HG03378 (cell line): ENCODE measurements around the gene AFF4.

Experiments
- ATAC-seq: cut with Tn5 transposase; IDR thresholded peaks from one replicate; pipeline ENCODE4 v1.9.1; 2021; ENCODE audit warnings: mild to moderate bottlenecking, moderate library complexity; ENCODE audit not compliant: unreplicated experiment

The AFF4 gene

DNA sequence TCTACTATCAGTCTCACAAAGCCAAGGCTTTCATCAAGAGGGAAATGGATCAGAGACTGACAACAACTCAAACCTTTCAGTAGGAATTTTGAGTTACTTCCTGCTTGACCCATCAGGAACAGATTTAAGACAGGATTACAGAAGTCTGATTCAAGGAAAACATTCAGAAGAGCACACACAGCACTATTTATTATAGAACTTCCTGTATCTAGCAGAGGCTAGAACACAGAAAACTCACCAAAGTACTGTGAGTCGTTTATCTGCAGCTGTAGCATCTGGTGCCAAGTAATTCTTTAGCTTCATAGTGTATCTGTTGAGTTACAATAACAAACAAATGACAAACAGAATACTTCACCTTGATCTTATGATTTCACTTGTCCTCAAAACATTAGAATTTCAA is 76.2 kb downstream of the AFF4 start:
- ATAC-seq, result no peak

DNA sequence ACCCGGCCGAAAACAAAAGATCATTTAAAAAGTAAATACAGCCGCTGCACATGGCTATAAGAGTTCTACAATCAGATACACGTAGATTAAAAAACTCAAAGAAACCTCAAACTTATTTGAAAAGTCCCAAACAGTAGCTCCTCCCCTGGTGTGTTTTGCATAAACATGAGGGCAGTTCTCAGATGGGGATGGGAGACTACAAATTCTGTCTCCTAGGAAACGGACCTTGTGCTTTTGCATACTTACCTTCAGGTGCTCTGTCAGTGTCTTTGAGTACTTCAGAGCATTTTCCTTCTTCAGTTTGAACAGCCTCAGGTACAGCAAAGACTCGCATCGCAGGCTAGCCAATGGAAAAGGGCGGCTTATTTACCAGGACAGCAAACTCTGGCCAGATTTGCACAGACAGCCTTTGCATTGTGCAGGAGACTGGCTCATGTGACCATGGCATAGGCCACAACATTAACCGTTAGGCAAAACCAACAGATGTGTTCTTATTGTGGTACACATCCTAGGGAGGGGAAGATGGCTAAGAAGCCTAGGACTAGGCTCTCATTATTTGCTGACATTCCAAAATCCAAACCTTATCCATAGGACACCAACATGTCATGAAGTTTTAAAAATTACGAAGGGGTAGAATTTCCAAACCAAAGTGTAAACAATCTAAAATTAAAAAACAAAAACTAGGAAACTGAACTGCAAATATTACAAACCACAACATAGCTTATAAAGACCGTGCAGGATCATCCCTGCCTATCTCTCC is 77.2 kb downstream of the AFF4 start:
- no peak for ATAC-seq

DNA sequence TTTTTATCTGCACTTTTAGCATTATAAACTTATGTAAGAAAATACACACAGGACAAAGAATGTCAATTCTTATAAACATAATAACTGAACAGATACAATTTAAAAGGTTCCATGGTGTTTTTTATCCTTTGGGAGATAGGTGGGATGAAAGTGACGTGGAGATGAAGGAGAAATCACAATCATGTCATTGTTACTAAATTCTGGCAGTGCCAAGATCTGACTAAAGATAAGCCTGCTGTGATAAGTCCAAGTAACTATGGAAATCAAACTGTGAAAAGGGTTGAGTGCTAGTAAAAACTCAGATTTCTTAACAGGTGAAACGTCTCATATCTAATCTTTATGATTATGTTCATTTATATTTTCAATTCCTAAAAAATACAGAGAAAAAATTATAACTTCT is 78.9 kb downstream of the AFF4 start:
- ATAC-seq, result no peak

DNA sequence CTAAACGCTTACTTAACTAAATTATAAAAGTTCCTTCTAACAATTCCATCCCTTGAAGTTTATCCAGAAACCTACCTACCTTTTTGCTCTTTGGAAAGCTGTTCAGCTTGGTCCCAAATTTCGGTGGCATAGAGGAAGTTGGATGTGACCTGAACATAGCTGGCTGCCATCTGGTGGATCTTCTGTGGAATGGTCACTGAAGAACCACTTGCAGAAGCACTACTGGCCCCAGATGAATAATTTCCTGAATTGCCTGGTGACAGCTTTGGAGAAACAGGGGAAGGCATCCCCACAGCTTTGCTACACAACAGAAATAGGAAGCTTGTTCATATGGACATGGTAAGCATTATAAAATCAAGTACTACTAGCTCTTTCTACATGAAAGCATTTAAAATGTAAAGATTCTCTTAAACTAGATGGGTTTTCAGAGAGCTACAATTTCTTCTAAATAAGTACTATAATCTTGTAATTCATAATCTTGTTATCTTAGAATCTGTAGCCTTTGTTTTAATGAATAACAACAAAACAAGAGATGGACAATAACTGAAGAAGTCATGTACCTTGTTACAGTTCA is 80.1 kb downstream of the AFF4 start:
- no peak for ATAC-seq

DNA sequence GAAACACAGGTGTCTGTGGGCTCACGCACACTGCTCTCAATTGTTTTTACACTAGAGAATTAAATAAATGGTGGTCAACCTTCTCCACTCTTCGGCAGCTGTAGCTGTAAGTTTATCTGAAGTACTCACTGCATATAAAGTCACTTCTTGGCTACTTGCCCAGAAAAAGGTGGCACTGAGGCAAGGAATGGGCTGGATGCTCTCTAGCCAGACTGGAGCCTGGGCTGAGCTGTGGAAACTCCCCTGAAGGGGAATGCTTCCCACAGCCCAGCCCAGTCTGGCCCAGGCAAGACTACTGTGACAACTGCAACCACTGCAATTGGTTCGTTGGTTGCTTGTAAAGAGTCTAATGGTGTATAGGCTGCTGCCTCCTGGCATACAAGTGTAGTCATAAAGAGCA is 85.5 kb downstream of the AFF4 start:
- ATAC-seq, result no peak

DNA sequence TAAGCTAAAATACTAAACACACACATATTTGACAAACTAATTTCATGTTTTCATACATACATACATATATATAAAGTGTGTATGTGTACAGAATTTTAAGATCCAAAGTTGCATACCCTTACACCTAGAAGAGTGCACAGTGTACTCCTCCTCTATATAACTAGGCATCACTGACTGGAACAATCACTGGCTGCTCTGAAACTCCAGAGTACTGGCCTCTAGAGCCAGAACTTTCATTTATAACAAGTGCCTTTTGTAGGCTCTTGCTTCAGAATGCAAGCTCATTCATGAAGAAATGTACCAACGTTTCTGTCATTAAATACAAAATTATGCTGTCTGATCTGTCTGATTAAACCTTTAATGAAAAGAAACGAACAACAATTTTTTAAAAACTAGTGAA is 86.0 kb downstream of the AFF4 start:
- no peak for ATAC-seq

DNA sequence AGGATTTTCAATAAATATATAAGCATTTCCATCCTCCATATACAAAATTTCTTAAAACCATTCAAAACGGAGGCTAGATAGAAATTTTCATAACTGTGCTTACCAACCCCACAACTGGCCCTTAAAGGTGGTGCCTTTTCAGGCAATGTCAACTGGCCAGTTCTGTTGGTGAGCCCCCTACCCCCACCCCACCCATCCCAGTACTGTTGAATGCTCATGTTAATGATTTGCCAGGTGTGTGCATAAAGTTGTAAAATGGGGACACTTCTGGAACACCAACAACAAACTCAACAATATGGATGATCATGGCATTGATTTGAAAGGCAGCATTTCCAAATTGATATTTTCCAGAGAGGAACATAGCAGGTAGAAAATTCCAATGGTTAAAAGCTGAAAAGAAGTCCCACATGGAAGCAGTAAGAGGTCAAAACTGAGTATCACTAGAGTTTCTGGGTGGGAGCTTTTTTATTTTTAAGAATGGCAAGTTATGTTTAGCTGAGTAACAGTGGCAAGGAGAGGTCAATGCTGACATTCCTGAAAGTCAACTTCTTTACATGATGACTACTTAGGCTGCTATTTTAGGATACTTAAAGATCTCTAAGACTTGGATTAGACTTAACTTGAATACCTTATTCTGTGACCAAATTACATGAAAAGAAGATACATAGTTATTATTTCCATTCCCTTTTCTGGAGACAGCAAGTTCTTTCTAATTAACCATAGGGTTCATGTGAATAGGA is 87.2 kb downstream of the AFF4 start:
- no peak for ATAC-seq

DNA sequence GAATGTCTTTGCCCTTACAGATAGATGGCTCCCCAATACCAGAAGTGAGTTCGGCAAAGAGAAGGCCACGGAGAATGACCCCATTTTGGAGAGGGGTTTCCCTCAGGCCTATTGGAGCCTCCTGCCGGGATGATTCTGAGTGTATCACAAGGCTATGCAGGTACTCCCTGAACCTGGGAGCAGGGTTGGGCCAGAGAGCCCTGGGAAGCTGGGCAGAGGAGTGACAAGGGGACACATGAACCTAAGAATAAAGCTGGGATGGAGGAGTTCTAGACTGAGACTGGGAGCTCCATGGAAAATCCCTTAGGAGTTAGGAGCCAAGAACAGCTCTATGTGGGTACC is 89.5 kb downstream of the AFF4 start:
- ATAC-seq, result no peak

DNA sequence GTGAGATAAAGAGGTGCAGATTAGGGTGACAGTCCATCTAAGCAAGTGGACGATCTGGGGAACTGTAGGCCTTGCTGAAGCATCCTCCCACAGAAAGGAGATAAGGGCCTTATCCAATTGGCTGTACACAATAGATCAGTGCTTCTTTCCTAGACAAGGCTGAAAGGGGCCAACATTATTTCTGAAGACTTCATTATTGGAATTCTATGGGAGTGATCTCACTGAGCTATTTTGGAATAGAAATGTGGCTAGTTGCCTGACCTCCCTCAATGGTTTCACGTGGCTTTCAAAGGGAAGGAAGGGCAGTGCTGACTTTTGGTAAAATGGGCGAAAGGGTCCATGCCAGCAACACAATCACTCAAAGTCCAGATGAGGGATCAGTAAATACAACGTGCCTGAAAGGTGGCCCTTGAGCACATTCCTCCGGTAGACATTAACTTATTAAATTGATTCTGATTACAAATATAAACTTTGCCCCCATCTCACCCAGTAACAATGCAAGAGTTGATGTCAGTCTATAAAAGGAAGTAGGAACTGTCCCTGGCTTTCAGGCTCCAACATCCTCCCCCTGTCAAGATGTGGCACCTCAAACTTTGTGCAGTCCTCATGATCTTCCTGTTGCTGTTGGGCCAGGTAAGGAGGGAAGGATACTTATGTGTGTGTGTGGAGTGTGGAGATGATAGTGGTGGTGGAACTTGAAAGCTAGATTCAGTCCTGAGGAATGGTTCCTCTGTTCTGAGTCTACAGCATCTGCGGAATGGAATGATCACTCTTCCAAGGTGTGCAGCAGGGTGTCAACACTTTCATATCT is 90.1 kb downstream of the AFF4 start, which contains the start of gene LEAP2:
LEAP2 (plus strand) TSS at position 550 of the 811 bp plus-strand sequence; CDS start at position 577, 27 bp downstream.
- ATAC-seq, result no peak

DNA sequence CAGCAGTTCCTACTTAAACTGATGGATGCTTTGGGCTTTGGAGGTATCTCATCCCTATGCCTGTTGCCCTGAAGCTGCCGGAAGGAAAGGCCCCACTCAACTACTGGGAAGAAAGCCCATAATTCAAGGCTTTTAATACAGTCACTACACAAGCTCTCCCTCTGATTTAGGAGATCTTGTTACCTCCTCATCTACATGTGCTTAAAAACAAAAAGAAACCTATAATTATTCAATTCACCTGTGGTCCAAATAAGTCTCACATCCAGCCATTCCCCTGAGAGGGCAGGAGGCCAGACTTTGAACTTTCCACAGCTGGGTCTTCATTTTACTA is 90.7 kb downstream of the AFF4 start:
- ATAC-seq, result no peak

DNA sequence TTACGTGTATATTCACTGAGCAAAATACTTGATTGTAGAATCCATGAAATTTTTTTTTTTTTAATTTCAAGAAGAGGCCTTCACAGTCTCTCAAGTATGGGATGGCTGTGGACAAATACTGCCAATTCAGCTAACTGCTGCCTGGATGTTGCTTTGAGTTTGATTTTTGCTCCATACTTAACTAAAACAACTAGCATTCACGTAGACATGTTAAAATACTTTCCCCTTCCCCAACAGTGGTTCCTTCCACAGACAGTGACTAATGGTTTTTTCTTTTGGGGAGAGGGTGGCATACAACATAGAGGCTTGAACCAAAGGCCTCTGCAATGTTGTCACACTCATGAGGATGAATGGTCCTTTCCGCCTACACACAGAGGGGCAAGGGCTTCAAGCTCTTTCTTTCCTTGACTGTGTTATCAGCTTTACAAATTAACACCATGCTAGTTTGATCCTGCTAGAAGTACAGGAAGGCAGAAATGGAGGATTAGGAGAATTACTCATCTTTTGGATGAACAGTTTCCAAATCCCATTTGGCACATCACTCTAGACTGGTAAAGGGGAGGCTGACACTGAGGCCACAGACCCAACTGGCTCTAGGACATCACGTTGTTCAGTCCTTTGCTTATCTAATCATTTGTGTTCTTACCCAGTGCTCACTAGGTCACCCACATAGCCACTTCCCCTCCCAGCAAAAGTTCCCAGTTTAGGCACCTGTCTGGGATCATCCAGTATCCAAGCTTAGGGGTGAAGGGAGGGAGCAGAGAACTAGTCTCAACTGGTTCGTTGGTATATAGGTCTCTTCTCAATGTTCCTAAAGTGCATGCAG is 91.8 kb downstream of the AFF4 start:
- ATAC-seq, result no peak

DNA sequence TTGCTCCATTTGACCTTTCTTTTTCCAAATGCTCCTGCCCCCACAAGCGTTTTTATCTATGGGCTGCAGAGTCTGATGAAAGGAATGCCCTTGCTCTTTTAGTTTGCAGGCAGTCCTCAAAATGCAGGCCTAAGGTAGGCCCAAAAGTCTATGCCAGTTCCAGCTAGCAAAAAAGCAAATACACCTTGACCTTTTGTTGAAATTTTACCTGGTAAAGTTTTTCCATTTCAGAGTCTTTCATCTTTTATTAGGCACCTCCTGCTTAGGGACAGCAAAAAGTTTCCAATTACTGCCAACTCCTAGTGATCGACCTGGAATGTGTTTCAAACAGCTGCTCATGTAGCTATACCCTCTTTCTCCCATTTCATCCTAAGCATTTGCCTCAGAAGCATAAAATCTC is 92.6 kb downstream of the AFF4 start:
- no peak for ATAC-seq

DNA sequence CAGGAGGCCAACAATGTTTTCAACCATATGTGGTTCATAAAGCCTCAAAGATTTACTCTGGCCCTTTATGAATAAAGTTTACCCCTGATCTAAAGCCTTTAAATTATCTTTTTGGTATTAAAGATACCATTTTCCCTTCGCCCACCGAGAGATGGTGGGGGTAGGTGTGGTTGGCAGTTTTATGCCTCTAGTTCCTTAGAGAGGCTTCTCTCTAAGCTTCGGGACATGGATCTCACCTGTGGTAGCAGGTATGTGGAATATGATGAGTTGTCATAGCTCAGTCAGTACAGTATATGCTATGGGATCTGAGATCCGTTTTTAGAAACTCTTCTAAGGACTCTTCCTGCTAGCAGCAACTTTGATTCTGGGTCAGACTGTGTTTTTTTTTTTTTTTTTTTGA is 94.7 kb downstream of the AFF4 start:
- no peak for ATAC-seq

DNA sequence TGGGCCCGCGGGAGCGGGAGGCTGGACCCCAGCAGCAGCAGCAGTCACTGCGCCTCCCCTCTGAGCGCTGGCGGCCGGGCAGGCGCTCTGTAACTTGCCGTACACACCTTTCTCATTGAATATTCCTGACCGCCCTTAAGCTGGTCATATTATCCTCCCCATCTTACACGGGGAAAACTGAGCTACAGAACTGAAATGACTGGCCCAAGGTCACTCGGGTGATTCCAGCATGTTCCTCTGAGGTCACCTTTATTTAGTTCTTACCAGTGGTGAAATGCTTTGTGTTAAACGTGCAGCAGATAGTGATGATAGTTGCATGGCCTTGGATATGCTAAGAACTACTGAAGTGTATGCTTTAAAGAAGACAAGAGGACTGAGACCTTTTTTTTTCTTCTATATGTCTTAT is 96.4 kb downstream of the AFF4 start:
- ATAC-seq, result peak; percentile 3

DNA sequence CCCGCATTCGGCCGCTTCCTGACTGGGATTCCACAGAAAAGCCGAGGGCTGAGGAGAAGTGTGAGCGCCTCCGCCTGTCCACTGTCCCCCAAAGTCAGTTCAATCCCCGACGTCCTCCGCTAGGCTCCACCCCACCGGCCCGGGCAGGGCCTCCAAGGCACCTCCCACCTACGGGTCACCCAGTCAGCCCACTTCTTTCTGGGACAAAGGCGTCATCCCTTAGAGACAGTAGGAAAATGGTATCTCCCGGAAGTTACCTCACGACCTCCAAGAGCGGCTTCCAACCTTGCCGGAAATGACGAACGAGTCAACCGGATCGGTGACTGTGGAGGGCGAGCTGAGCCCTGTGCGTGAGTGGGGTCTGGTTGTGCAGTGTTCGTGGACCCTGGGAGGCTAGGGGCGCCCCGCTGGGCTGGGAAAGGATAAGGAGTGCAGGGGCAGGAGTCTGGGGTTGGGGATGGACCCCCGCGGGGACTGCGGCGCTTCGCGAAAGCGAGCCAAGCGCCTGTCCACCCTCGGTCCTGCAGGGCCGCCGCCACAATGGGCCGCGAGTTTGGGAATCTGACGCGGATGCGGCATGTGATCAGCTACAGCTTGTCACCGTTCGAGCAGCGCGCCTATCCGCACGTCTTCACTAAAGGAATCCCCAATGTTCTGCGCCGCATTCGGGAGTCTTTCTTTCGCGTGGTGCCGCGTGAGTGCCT is 96.9 kb downstream of the AFF4 start, which contains the start of the genes GDF9 and UQCRQ:
GDF9 (minus strand) TSS at position 128 of the 704 bp plus-strand sequence. CDS start 1,936 bp downstream, outside the sequence.
UQCRQ (plus strand) TSS at position 301 of the 704 bp plus-strand sequence; CDS start at position 541, 240 bp downstream.
- ATAC-seq, result peak; percentile 98

DNA sequence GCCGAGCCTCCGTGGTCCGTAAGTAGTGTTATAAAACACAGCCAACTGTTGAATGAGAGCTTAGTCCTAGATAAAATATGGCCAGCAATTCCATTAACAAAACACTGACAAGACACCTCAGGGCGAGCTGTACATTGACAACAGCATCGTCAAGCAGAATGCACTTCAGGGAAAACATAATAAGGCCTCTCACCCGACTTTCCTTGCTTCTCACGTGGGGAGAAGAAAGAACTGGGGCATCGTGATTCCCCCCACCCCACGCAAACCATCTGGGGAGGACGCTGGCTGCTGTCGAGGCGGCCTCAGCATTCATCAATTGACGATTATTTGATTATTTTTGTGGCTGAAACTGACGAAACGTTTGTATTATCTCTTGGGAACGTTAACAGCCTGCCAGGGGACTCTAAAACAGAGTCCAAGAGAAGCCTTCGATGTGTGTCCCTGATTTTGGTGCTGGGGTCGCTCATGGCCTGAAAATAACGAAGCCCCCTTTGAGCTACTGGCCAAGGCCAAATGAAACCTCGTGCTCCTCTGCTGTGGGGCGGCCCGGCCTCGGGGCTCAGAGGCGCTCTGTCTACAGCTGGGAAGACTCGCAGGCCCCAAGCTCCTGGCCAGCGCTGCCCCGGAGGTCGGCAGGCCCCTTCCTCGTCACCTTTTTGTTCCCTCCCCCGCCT is 97.6 kb downstream of the AFF4 start:
- peak; percentile 11 for ATAC-seq

DNA sequence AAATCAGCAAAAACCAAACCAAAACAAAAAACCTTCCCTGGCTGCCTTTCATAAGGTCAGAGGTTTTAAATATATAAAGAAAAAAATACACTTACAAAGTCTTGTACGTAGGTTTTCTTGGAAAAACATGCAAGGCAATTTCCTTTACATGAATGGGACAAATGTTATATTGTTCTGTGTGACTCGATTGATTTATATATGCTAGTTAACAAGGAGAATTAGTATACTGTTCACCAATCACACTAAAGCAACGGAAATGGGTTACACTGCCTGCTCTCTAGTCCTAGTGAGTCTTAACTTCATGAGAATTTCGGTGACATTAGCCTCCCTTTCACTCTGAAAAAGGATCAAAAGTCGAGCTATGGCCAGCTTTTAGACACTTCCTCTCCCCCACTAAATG is 102.7 kb downstream of the AFF4 start:
- no peak for ATAC-seq

DNA sequence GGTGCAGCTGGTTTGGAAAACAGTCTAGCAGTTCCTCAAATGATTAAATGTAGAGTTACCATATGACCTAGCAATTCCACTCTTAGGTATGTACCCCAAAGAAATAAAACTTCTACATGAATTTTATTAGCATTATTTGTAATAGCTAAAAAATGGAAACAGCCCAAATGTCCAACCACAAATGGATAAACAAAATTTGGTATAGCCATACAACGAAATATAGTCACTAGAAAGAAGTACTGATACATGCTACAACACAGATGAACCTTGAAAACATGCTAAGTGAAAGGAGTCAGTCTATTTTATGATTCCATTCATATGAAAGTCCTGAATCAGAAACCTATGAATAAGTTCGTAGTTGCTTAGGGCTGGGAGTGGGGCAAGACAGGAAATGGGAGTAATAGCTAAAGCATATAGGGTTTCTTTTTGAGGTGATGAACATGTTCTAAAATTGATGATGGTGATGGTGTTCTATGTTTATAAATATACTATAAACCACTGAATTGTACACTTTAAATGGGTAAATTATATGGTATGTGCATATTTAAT is 103.5 kb downstream of the AFF4 start:
- ATAC-seq, result no peak

DNA sequence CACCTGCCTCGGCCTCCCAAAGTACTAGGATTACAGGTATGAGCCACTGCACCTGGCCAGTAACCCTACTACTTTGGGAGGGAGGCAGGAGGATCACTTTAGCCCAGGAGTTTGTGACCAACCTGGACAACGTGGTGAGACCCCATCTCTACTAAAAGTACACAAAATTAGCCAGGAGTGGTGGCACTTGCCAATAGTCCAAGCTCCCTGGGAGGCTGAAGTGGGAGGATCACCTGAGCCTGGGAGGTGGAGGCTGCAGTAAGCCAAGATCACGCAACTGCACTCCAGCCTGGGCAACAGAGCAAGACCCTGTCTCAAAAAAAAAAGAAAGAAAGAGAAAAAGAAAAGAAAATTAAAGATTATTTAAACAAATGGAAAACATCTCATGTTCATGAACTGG is 107.4 kb downstream of the AFF4 start:
- ATAC-seq, result no peak
